Uterine smooth muscle cell (primary cell): Measurements from ENCODE around the gene VPS37B. TPM values are rescaled to one million over a fixed set of nuclear protein-coding genes. Genes with fewer than 3 reads are reported as not detected.

Source experiments
- total RNA-seq: library from RNA; depleted of rRNA; stranded (reverse); fragments of >200 nt; gene quantifications from 2 replicates; pipeline ENCODE4 v1.2.3, GENCODE V29; 2014

Gene VPS37B, protein sequence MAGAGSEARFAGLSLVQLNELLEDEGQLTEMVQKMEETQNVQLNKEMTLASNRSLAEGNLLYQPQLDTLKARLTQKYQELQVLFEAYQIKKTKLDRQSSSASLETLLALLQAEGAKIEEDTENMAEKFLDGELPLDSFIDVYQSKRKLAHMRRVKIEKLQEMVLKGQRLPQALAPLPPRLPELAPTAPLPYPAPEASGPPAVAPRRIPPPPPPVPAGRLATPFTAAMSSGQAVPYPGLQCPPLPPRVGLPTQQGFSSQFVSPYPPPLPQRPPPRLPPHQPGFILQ
- 13.6 and 13.8 TPM in 2 replicates for total RNA-seq

DNA sequence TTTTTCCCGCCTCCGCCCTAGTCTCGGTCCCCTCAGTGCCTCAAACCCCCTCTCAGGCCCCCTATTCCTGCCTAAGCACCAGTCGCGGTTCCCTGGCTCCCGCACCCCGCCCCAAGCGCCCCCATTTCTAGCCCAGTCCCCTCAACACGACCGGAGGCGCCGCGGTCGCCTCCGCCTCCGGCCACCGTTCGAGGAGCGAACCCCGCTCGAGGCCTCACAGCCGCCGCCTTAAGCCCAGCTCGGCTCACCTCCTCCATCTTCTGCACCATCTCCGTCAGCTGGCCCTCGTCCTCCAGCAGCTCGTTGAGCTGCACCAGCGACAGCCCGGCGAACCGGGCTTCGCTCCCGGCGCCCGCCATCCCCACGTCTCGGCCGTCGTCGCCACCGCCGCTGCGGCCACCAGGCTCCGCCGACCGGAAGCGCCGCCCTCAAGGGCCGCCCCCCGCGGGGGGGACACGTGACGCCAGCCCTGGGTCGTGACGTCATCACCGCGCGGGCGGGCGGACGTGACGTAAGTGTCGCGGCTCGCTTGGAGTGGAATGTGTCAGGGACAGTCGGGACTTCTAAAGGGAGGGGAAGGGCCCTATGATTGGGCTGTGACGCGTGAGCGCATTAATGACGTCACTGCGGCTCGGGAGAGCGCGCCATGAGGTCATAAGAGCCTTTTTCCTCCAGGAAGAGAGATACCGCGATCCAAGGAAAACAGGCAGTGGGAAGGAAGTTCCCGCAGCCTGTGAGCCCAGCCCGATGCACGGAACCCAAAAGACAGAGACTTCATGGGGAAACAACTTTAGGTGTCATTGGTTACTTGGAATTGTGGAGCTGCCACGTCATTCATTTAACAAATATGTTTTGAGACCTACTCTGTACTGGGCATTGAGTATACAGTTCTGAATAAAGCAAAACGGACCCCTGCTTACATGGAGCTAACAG lies at the start of gene VPS37B:
TSS of gene VPS37B (minus strand) at position 421 of the 933 bp plus-strand sequence. CDS start at position 359, 62 bp downstream.

DNA sequence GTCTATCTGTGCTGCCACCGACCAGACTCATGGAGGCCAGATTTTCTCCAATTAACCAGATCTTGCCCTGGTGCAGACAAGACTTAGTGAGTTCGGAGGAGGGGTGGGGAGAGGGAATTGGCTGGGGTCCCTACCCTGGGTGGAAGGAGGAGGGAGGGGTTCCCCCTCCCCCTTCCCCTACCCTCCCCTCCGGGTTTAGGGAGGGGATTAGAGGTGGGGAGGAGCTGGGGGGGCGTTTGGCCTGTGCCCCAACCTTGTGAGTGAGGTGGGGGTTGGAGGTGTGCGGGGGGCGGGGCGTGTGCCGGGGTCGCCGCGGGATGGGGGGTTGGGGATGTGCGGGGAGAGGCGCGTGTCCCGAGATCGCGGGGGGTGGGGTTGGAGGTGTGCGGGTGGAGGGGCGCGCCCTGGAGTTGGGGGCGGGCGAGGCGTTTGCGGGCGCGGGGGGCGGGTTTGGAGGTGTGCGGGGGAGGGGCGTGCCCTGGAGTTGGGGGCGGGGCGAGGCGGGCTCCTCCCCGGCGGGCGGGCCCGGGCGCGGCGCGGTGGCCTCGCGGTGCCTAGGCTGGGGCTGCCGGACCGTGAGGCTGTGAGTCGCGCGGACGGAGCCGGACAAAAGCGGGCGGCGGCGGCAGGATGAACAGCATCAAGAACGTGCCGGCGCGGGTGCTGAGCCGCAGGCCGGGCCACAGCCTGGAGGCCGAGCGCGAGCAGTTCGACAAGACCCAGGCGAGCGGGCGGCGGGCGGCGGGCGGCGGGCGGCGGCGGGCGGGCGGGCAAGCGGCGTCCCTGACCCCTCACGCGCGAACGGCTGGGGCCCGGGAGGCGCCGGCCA lies 60.8 kb downstream of the VPS37B start, which contains the start of gene HIP1R:
TSS of gene HIP1R (plus strand) at position 537 of the 829 bp plus-strand sequence. CDS start at position 631, 94 bp downstream.

Other genes starting within 250 kb of the VPS37B start
- not detected in 2 replicates for gene HCAR2, start 192.8 kb downstream of the VPS37B start, total RNA-seq
- gene HCAR3, start 179.3 kb downstream of the VPS37B start, total RNA-seq = not detected in 2 replicates
- gene HCAR1, start 165.3 kb downstream of the VPS37B start, total RNA-seq = 1.00 and 1.5 TPM in 2 replicates
- gene DENR, start 143.3 kb downstream of the VPS37B start, total RNA-seq = 37.9 and 47.0 TPM in 2 replicates
- gene CCDC62, start 121.6 kb downstream of the VPS37B start, total RNA-seq = 0.55 and 1.2 TPM in 2 replicates
- 14.7 and 25.7 TPM in 2 replicates for gene HIP1R, start 60.7 kb downstream of the VPS37B start, total RNA-seq
- gene ABCB9, start 70.3 kb upstream of the VPS37B start, total RNA-seq = 6.3 and 6.4 TPM in 2 replicates
- gene OGFOD2, start 79.1 kb upstream of the VPS37B start, total RNA-seq = 14.9 and 15.0 TPM in 2 replicates
- 168 and 195 TPM in 2 replicates for gene ARL6IP4, start 84.6 kb upstream of the VPS37B start, total RNA-seq